ENCODE data around the gene LILRB4.
"Not testable (repeated sequence)": the region's sequence is repeated elsewhere in the genome, so short reads cannot be mapped to it uniquely, and the experiment has no call there.

The LILRB4 gene

DNA sequence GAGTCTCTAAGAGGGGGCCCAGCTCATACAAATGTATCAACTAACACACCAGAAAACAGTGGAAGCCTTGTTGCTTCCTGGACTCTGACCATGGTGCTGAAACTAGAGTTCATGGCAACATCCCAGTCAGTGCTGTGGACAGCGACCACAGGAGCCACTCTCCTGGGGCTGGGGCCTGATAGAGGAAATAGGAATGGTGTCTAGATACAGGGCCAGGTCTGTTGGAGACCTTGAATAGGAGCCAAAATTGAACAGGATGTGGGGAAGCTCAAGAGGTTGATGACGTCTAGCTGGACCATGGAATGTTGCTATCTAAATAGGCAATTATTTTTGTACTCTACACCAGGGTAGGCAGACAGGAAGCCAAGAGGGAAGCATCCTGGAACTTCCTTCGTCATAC lies 21.7 kb downstream of the LILRB4 start:
- Histone ChIP-seq H3K27me3 (peaks cover 6% of the 10 kb centered on the region; the same call in 1 of the 2 replicates), H3K4me1 (no peaks in the 10 kb centered on the region), H3K36me3 (no peaks in the 10 kb centered on the region), H3K9me3 (no peaks in the 10 kb centered on the region), H3K4me3 (ENCODE audit: low read depth, low read length) (no peak overlapping the region)
- no peak for DNase-seq
- TF ChIP-seq CTCF (IDR thresholded peaks at IDR 0.05; ENCODE audit: low read depth, low read length): no peak

DNA sequence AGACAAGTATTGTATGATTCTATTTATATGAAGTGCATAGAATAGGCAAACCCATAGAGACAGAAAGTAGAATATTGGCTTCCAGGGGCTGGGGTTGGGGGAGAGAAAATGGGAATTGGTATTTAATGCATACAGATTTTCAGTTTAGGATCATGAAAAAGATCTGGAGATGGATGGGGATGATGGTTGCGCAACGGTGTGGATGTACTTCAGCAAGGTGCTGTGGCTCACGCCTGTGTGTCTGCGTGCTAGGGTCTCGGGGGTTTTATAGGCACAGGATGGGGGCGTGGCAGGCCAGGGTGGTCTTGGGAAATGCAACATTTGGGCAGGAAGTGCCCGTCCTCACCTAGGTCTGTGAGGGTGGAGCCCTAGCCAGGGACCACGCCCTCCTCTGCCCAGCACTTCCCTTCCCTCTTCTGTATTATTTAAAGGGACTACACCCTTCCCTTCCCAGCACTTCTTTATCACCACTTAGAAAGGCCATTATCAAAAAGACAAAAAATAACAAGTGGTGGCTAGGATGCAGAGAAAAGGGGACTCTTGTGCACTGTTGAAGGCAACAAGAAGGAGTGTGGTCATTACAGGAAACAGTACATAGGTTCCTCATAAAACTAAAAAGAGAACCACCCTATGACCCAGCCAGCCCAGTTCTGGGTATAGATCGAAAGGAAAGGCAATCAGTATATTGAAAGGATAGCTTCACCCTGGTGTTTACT lies 29.0 kb downstream of the LILRB4 start:
- H3K4me3 ChIP-seq (ENCODE audit: low read depth, low read length): no peak overlapping the region
- no peaks in the 10 kb centered on the region for H3K9me3 ChIP-seq
- TF ChIP-seq CTCF (IDR thresholded peaks at IDR 0.05; ENCODE audit: low read depth, low read length): no peak
- no peaks in the 10 kb centered on the region for H3K36me3 ChIP-seq
- H3K27me3 ChIP-seq: peaks cover 6% of the 10 kb centered on the region; the same call in 1 of the 2 replicates
- DNase-seq: no peak
- no peaks in the 10 kb centered on the region for H3K4me1 ChIP-seq

GRCh38 chr19:54692298-54692615 lies 29.5 kb downstream of the LILRB4 start:
- Histone ChIP-seq H3K9me3 (no peaks in the 10 kb centered on the region), H3K36me3 (no peaks in the 10 kb centered on the region), H3K4me3 (ENCODE audit: low read depth, low read length) (no peak overlapping the region), H3K4me1 (no peaks in the 10 kb centered on the region), H3K27me3 (peaks cover 6% of the 10 kb centered on the region; the same call in 1 of the 2 replicates)
- no peak for DNase-seq
- no peak for TF ChIP-seq CTCF (IDR thresholded peaks at IDR 0.05; ENCODE audit: low read depth, low read length)

- Histone ChIP-seq H3K4me3 (ENCODE audit: low read depth, low read length) (no peak overlapping the region), H3K4me1 (no peaks in the 10 kb centered on the region), H3K27me3 (no peaks in the 10 kb centered on the region), H3K36me3 (no peaks in the 10 kb centered on the region), H3K9me3 (no peaks in the 10 kb centered on the region)
- TF ChIP-seq CTCF (IDR thresholded peaks at IDR 0.05; ENCODE audit: low read depth, low read length): no peak
- no peak for DNase-seq
Observed at GRCh38 chr19:54694648-54695047, 31.9 kb downstream of the LILRB4 start.

DNA sequence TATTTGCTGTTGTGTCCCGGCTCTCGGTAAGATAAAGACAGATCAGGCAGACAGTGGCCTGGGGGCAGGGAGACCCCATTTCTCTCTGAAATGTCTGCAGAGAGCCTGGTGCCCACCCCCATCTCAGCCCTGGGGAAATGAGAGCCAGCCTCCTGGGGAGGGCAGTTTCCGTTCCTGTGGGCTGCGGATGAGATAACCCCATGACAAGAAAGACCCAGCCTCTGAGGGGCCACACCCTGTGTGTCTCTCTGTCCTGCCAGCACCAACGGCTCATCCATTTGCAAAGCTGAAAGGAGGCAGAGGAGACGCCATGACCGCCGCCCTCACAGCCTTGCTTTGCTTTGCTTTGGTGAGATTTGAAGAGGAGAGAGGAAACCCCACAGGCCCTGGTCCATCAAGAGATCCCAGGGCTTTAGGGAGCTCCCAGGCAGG lies 33.3 kb downstream of the LILRB4 start:
- H3K9me3 ChIP-seq: no peaks in the 10 kb centered on the region
- DNase-seq: no peak
- no peak overlapping the region for H3K4me3 ChIP-seq (ENCODE audit: low read depth, low read length)
- no peak for TF ChIP-seq CTCF (IDR thresholded peaks at IDR 0.05; ENCODE audit: low read depth, low read length)
- no peaks in the 10 kb centered on the region for H3K27me3 ChIP-seq
- no peaks in the 10 kb centered on the region for H3K4me1 ChIP-seq
- no peaks in the 10 kb centered on the region for H3K36me3 ChIP-seq

GRCh38 chr19:54696766-54697165 lies 34.0 kb downstream of the LILRB4 start:
- no peak for DNase-seq
- Histone ChIP-seq H3K4me3 (ENCODE audit: low read depth, low read length) (no peak overlapping the region), H3K4me1 (no peaks in the 10 kb centered on the region), H3K9me3 (no peaks in the 10 kb centered on the region), H3K36me3 (no peaks in the 10 kb centered on the region), H3K27me3 (no peaks in the 10 kb centered on the region)
- no peak for TF ChIP-seq CTCF (IDR thresholded peaks at IDR 0.05; ENCODE audit: low read depth, low read length)

GRCh38 chr19:54697716-54698115 lies 34.9 kb downstream of the LILRB4 start:
- not testable (repeated sequence) for H3K4me3 ChIP-seq (ENCODE audit: low read depth, low read length); H3K4me1 ChIP-seq; H3K9me3 ChIP-seq; H3K27me3 ChIP-seq; DNase-seq; H3K36me3 ChIP-seq
